Peyer's patch (tissue), 4 donors: ENCODE results near the gene TMEM258.

Source experiments
- CTCF ChIP-seq, 6 experiments: fragments of 450-650 bp in 4 of 6; fragments of 200-600 bp in 2 of 6; sonication (generic) in 1 of 6; IDR thresholded peaks; one replicate each; pipeline ENCODE4 v1.5.1; 2017 to 2019; ENCODE audit warnings: antibody characterized with exemption in 6 of 6, mild to moderate bottlenecking in 3 of 6, moderate library complexity in 1 of 6
- POLR2A ChIP-seq, 2 donors: fragments of 450-650 bp; IDR thresholded peaks; one replicate each; pipeline ENCODE4 v1.5.1; 2017; ENCODE audit warnings: antibody characterized with exemption in 2 of 2, mild to moderate bottlenecking in 2 of 2, moderate library complexity in 2 of 2

GRCh38 chr11:61806785-61807184, 14.4 kb upstream of the TMEM258 start:
- TF ChIP-seq CTCF (IDR thresholded peaks at IDR 0.05) = no peak
- no peak for TF ChIP-seq POLR2A (IDR thresholded peaks at IDR 0.05)
